Measurements from ENCODE around the gene SPDYE3.
A peak's percentile ranks its signal among the peaks of the same experiment; 100 is the strongest.

SPDYE3 gene

GRCh38 chr7:100353685-100354330 lies 46.3 kb downstream of the SPDYE3 start:
- TF ChIP-seq CTCF (conservative IDR thresholded peaks at IDR 0.05; ENCODE audit: low read depth, low read length): no peak
- H3K79me2 ChIP-seq (ENCODE audit: insufficient read depth, low read depth): no peaks in the 10 kb centered on the region

GRCh38 chr7:100356416-100357068 lies 49.0 kb downstream of the SPDYE3 start:
- H4K20me1 ChIP-seq (ENCODE audit: insufficient read depth): no peaks in the 10 kb centered on the region
- TF ChIP-seq CTCF (conservative IDR thresholded peaks at IDR 0.05; ENCODE audit: low read depth, low read length): no peak
- no peak overlapping the region for H2AFZ ChIP-seq (ENCODE audit: low read depth)
- H3K79me2 ChIP-seq (ENCODE audit: insufficient read depth, low read depth): no peaks in the 10 kb centered on the region
- no peak overlapping the region for H3K4me2 ChIP-seq
- no peaks in the 10 kb centered on the region; the same call in 1 of the 2 replicates for H3K36me3 ChIP-seq (ENCODE audit: insufficient read depth)
- no peaks in the 10 kb centered on the region for H3K27me3 ChIP-seq (ENCODE audit: insufficient read depth, low read depth)
- H3K9ac ChIP-seq: no peak overlapping the region
- H3K4me1 ChIP-seq (ENCODE audit: low read depth, poor library complexity, severe bottlenecking): no peaks in the 10 kb centered on the region
- no peak overlapping the region for H3K4me3 ChIP-seq (IDR thresholded peaks at IDR 0.05; ENCODE audit: insufficient read depth, low read depth, low read length)
- H3K27ac ChIP-seq: no peak overlapping the region

More at GRCh38 chr7:100353685-100354330, 46.3 kb downstream of the SPDYE3 start:
- Histone ChIP-seq H3K4me1 (ENCODE audit: low read depth, poor library complexity, severe bottlenecking) (no peaks in the 10 kb centered on the region), H3K27ac (no peak overlapping the region), H3K27me3 (ENCODE audit: insufficient read depth, low read depth) (no peaks in the 10 kb centered on the region), H3K9ac (no peak overlapping the region), H3K4me2 (no peak overlapping the region), H3K4me3 (IDR thresholded peaks at IDR 0.05; ENCODE audit: insufficient read depth, low read depth, low read length) (no peak overlapping the region), H2AFZ (ENCODE audit: low read depth) (no peak overlapping the region), H4K20me1 (ENCODE audit: insufficient read depth) (no peaks in the 10 kb centered on the region), H3K36me3 (ENCODE audit: insufficient read depth) (no peaks in the 10 kb centered on the region; the same call in 1 of the 2 replicates)

- no peaks in the 10 kb centered on the region; the same call in 1 of the 2 replicates for H3K36me3 ChIP-seq (ENCODE audit: insufficient read depth)
- no peak for TF ChIP-seq CTCF (conservative IDR thresholded peaks at IDR 0.05; ENCODE audit: low read depth, low read length)
- no peaks in the 10 kb centered on the region for H3K79me2 ChIP-seq (ENCODE audit: insufficient read depth, low read depth)
- H3K9ac ChIP-seq: no peak overlapping the region
- H4K20me1 ChIP-seq (ENCODE audit: insufficient read depth): no peaks in the 10 kb centered on the region
- no peak overlapping the region; the same call in 1 of the 2 replicates for H3K27ac ChIP-seq
- H3K27me3 ChIP-seq (ENCODE audit: insufficient read depth, low read depth): no peaks in the 10 kb centered on the region
- no peak overlapping the region for H3K4me2 ChIP-seq
- no peaks in the 10 kb centered on the region for H3K4me1 ChIP-seq (ENCODE audit: low read depth, poor library complexity, severe bottlenecking)
- no peak overlapping the region for H2AFZ ChIP-seq (ENCODE audit: low read depth)
- no peak overlapping the region for H3K4me3 ChIP-seq (IDR thresholded peaks at IDR 0.05; ENCODE audit: insufficient read depth, low read depth, low read length)
Observed at GRCh38 chr7:100357131-100357561, 49.6 kb downstream of the SPDYE3 start.

GRCh38 chr7:100358027-100358856 lies 50.7 kb downstream of the SPDYE3 start, which contains the start of gene PILRB:
Gene PILRB (plus strand): TSS chr7:100358117. CDS start chr7:100358303, 186 bp downstream.
- H3K4me1 ChIP-seq (ENCODE audit: low read depth, poor library complexity, severe bottlenecking): no peaks in the 10 kb centered on the region
- H3K4me2 ChIP-seq: no peak within 1 kb of the TSS
- no peaks in the 10 kb centered on the region; the same call in 1 of the 2 replicates for H3K36me3 ChIP-seq (ENCODE audit: insufficient read depth)
- no peaks in the 10 kb centered on the region for H3K79me2 ChIP-seq (ENCODE audit: insufficient read depth, low read depth)
- H4K20me1 ChIP-seq (ENCODE audit: insufficient read depth): no peaks in the 10 kb centered on the region
- H3K4me3 ChIP-seq (IDR thresholded peaks at IDR 0.05; ENCODE audit: insufficient read depth, low read depth, low read length): no peak within 1 kb of the TSS
- no peak within 1 kb of the TSS for H3K9ac ChIP-seq
- H2AFZ ChIP-seq (ENCODE audit: low read depth): no peak within 1 kb of the TSS
- H3K27me3 ChIP-seq (ENCODE audit: insufficient read depth, low read depth): no peaks in the 10 kb centered on the region
- TF ChIP-seq CTCF (conservative IDR thresholded peaks at IDR 0.05; ENCODE audit: low read depth, low read length): 0 out of 2 replicates have a peak, but pooled peaks have one; percentile 17
- no peak within 1 kb of the TSS; the same call in 1 of the 2 replicates for H3K27ac ChIP-seq

Data from KMS-11 (cell line).